WTC11 (cell line): ENCODE data around the gene MRPS17. TPM values are rescaled to one million over a fixed set of nuclear protein-coding genes. Genes with fewer than 3 reads are reported as not detected.

ENCODE experiments used
- ATAC-seq: fragments of 200-7000 bp; cut with Tn5 transposase; 2 replicates; pipeline ENCODE4 v1.10.0; 2021; ENCODE audit warnings: mild to moderate bottlenecking, moderate library complexity
- CTCF ChIA-PET: fragments of 300-600 bp; sonication (Branson Sonifier 250); formaldehyde crosslinking; loops from one replicate; lab custom pipeline; 2021; ENCODE audit warnings: antibody characterized with exemption; lab: Charles Lee
- POLR2A ChIA-PET: fragments of 350-600 bp; sonication (Branson Sonifier 250); formaldehyde crosslinking; loops from one replicate; lab custom pipeline; 2021; ENCODE audit warnings: antibody characterized with exemption; lab: Charles Lee
- DNase-seq: peaks from one replicate; pipeline ENCODE4 v3.0.0; 2021; ENCODE audit warnings: low spot score
- H3K27ac Mint-ChIP-seq: 2 replicates; pipeline ENCODE4 v1.8.0; 2021; ENCODE audit warnings: mixed read lengths
- H3K27me3 Mint-ChIP-seq: 2 replicates; pipeline ENCODE4 v1.8.0; 2021; ENCODE audit warnings: low read depth, mild to moderate bottlenecking, moderate library complexity, mixed read lengths
- H3K36me3 Mint-ChIP-seq: 2 replicates; pipeline ENCODE4 v1.8.0; 2021; ENCODE audit warnings: mixed read lengths
- H3K4me1 Mint-ChIP-seq: 2 replicates; pipeline ENCODE4 v1.8.0; 2022; ENCODE audit warnings: mixed read lengths
- H3K4me3 Mint-ChIP-seq: 2 replicates; pipeline ENCODE4 v1.8.0; 2021; ENCODE audit warnings: mild to moderate bottlenecking, moderate library complexity, mixed read lengths
- H3K9me3 Mint-ChIP-seq: 2 replicates; pipeline ENCODE4 v1.8.0; 2021; ENCODE audit warnings: mixed read lengths
- ATF1 ChIP-seq: sonication (generic); formaldehyde crosslinking; IDR thresholded peaks from 2 replicates; pipeline ENCODE4 v1.8.1; 2023; ENCODE audit warnings: mild to moderate bottlenecking, moderate library complexity, missing genetic modification reagents
- CREB1 ChIP-seq: sonication (generic); formaldehyde crosslinking; IDR thresholded peaks from 2 replicates; pipeline ENCODE4 v1.8.0; 2023; ENCODE audit warnings: mild to moderate bottlenecking, missing genetic modification reagents
- ESRRA ChIP-seq: sonication (generic); formaldehyde crosslinking; IDR thresholded peaks from 2 replicates; pipeline ENCODE4 v1.8.1; 2022; ENCODE audit warnings: mild to moderate bottlenecking, missing genetic modification reagents, borderline replicate concordance
- FOXP4 ChIP-seq: sonication (generic); formaldehyde crosslinking; IDR thresholded peaks from 2 replicates; pipeline ENCODE4 v1.8.0; 2022; ENCODE audit warnings: mild to moderate bottlenecking, missing genetic modification reagents
- NFYB ChIP-seq: sonication (generic); formaldehyde crosslinking; conservative IDR thresholded peaks from 2 replicates; pipeline ENCODE4 v1.8.0; 2022; ENCODE audit warnings: low read depth, missing genetic modification reagents
- NR2C2 ChIP-seq: sonication (generic); formaldehyde crosslinking; IDR thresholded peaks from 2 replicates; pipeline ENCODE4 v1.8.0; 2022; ENCODE audit warnings: mild to moderate bottlenecking, missing genetic modification reagents
- PREB ChIP-seq: sonication (generic); formaldehyde crosslinking; IDR thresholded peaks from 2 replicates; pipeline ENCODE4 v1.8.1; 2022; ENCODE audit warnings: mild to moderate bottlenecking, missing genetic modification reagents, moderate library complexity, borderline replicate concordance
- SOX15 ChIP-seq: fragments of 250-450 bp; sonication (Bioruptor Pico); IDR thresholded peaks from 2 replicates; pipeline ENCODE4 v1.9.0; 2021; ENCODE audit warnings: mild to moderate bottlenecking
- ZNF219 ChIP-seq: sonication (generic); formaldehyde crosslinking; IDR thresholded peaks from 2 replicates; pipeline ENCODE4 v1.8.0; 2023; ENCODE audit warnings: missing genetic modification reagents, mild to moderate bottlenecking, borderline replicate concordance
- ZNF671 ChIP-seq: fragments of 250-450 bp; sonication (Bioruptor Pico); IDR thresholded peaks from 2 replicates; pipeline ENCODE4 v1.8.0; 2021; ENCODE audit warnings: mild to moderate bottlenecking
- total RNA-seq: library from RNA; stranded (reverse); gene quantifications from 3 replicates; pipeline ENCODE4 v1.2.3, GENCODE V29; 2021
- TF ChIP-seq, protein P1 (sequence below): sonication (generic); formaldehyde crosslinking; IDR thresholded peaks from 2 replicates; pipeline ENCODE4 v1.8.0; 2022; ENCODE audit warnings: missing genetic modification reagents
- TF ChIP-seq, protein P2 (sequence below): sonication (generic); formaldehyde crosslinking; IDR thresholded peaks from 2 replicates; pipeline ENCODE4 v1.8.1; 2022; ENCODE audit warnings: low read depth, mild to moderate bottlenecking, moderate library complexity, missing genetic modification reagents, borderline replicate concordance
- TF ChIP-seq, protein P3 (sequence below): sonication (generic); formaldehyde crosslinking; conservative IDR thresholded peaks from 2 replicates; pipeline ENCODE4 v1.8.1; 2022; ENCODE audit warnings: mild to moderate bottlenecking, missing genetic modification reagents
- TF ChIP-seq, protein P4 (sequence below): sonication (generic); formaldehyde crosslinking; IDR thresholded peaks from 2 replicates; pipeline ENCODE4 v1.8.1; 2023; ENCODE audit warnings: mild to moderate bottlenecking, missing genetic modification reagents, moderate library complexity
- TF ChIP-seq, protein P5 (sequence below): sonication (generic); formaldehyde crosslinking; IDR thresholded peaks from 2 replicates; pipeline ENCODE4 v1.8.0; 2022; ENCODE audit warnings: mild to moderate bottlenecking, missing genetic modification reagents

Gene MRPS17
- total RNA-seq, 1 experiment from 2014 or later: 25.6 TPM

DNA sequence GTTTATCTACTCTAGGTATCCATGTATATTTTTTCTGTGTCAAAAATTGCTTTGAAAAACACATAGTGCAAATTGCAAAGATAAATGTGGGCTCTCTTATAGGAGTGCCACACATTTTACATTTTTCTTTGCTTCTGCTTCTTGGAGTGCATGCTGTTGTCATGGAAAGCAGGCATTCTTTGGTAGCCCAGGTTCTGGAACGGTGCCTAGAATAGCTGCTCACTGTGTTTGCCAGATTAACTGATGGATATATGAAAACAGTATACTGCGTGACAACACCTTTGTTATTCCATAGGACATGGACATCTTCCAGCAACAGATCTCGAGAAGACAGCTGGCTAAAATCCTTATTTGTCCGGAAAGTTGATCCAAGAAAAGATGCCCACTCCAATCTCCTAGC is 26.2 kb downstream of the MRPS17 start:
- Mint-ChIP-seq H3K4me1 (no peaks in the 10 kb centered on the region), H3K9me3 (no peaks in the 10 kb centered on the region), H3K27ac (no peak overlapping the region), H3K36me3 (peaks cover 36% of the 10 kb centered on the region), H3K4me3 (no peak overlapping the region)
- ATAC-seq (no peak), DNase-seq (no peak)
- POLR2A ChIA-PET: no interaction called here
- TF ChIP-seq ZNF219 (CRISPR knock-in tag) (no peak), ATF1 (no peak)
- TF ChIP-seq, protein P1, sequence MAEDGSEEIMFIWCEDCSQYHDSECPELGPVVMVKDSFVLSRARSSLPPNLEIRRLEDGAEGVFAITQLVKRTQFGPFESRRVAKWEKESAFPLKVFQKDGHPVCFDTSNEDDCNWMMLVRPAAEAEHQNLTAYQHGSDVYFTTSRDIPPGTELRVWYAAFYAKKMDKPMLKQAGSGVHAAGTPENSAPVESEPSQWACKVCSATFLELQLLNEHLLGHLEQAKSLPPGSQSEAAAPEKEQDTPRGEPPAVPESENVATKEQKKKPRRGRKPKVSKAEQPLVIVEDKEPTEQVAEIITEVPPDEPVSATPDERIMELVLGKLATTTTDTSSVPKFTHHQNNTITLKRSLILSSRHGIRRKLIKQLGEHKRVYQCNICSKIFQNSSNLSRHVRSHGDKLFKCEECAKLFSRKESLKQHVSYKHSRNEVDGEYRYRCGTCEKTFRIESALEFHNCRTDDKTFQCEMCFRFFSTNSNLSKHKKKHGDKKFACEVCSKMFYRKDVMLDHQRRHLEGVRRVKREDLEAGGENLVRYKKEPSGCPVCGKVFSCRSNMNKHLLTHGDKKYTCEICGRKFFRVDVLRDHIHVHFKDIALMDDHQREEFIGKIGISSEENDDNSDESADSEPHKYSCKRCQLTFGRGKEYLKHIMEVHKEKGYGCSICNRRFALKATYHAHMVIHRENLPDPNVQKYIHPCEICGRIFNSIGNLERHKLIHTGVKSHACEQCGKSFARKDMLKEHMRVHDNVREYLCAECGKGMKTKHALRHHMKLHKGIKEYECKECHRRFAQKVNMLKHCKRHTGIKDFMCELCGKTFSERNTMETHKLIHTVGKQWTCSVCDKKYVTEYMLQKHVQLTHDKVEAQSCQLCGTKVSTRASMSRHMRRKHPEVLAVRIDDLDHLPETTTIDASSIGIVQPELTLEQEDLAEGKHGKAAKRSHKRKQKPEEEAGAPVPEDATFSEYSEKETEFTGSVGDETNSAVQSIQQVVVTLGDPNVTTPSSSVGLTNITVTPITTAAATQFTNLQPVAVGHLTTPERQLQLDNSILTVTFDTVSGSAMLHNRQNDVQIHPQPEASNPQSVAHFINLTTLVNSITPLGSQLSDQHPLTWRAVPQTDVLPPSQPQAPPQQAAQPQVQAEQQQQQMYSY (CRISPR knock-in tag): no peak
- TF ChIP-seq, protein P2, sequence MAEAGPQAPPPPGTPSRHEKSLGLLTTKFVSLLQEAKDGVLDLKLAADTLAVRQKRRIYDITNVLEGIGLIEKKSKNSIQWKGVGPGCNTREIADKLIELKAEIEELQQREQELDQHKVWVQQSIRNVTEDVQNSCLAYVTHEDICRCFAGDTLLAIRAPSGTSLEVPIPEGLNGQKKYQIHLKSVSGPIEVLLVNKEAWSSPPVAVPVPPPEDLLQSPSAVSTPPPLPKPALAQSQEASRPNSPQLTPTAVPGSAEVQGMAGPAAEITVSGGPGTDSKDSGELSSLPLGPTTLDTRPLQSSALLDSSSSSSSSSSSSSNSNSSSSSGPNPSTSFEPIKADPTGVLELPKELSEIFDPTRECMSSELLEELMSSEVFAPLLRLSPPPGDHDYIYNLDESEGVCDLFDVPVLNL (CRISPR knock-in tag): no peak
- TF ChIP-seq, all 79 proteins: peak for 0
- no peaks in the 10 kb centered on the region for H3K27me3 Mint-ChIP-seq
- CTCF ChIA-PET: no interaction called here

DNA sequence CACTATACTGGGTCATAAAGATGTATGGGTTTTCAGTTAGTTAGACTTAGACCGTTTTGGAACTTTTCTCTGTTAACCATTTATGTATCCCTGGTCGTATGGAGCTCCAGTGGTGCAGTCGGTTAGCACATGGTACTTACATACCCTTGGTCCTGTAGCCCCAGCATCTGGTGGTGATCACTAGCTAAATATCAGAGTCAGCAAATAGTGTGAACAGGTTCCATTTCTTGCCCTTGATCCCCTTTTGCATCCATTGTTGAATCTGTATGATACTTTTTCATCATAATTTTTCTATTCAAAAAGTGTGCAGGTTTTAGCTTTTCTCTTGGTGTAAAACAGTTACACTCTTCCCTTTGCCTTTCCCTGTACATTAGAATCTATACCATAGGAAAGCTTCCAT is 28.6 kb downstream of the MRPS17 start:
- no peaks in the 10 kb centered on the region for H3K27me3 Mint-ChIP-seq
- no peak overlapping the region for H3K27ac Mint-ChIP-seq
- H3K36me3 Mint-ChIP-seq: peaks cover 49% of the 10 kb centered on the region
- CTCF ChIA-PET: no interaction called here
- no peak for DNase-seq
- POLR2A ChIA-PET: no interaction called here
- no peak for ATAC-seq
- TF ChIP-seq FOXP4 (CRISPR knock-in tag) (no peak), ESRRA (no peak), PREB (CRISPR knock-in tag) (no peak), ZNF671 (no peak), SOX15 (no peak), CREB1 (no peak), NR2C2 (no peak), NFYB (no peak)
- TF ChIP-seq, protein P3, sequence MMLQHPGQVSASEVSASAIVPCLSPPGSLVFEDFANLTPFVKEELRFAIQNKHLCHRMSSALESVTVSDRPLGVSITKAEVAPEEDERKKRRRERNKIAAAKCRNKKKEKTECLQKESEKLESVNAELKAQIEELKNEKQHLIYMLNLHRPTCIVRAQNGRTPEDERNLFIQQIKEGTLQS: no peak
- TF ChIP-seq, protein P4, sequence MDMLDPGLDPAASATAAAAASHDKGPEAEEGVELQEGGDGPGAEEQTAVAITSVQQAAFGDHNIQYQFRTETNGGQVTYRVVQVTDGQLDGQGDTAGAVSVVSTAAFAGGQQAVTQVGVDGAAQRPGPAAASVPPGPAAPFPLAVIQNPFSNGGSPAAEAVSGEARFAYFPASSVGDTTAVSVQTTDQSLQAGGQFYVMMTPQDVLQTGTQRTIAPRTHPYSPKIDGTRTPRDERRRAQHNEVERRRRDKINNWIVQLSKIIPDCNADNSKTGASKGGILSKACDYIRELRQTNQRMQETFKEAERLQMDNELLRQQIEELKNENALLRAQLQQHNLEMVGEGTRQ (CRISPR knock-in tag): no peak
- TF ChIP-seq, protein P5, sequence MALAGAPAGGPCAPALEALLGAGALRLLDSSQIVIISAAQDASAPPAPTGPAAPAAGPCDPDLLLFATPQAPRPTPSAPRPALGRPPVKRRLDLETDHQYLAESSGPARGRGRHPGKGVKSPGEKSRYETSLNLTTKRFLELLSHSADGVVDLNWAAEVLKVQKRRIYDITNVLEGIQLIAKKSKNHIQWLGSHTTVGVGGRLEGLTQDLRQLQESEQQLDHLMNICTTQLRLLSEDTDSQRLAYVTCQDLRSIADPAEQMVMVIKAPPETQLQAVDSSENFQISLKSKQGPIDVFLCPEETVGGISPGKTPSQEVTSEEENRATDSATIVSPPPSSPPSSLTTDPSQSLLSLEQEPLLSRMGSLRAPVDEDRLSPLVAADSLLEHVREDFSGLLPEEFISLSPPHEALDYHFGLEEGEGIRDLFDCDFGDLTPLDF: no peak
- TF ChIP-seq, all 79 proteins: peak for 0
- H3K4me3 Mint-ChIP-seq: no peak overlapping the region
- H3K9me3 Mint-ChIP-seq: no peaks in the 10 kb centered on the region
- H3K4me1 Mint-ChIP-seq: no peaks in the 10 kb centered on the region
